NCI-H446 (cell line): ENCODE data around the gene CADPS.
A peak's percentile ranks its signal among the peaks of the same experiment; 100 is the strongest.

Source experiments
- DNase-seq, 2 experiments: peaks; one replicate each; lab custom pipeline; 2025; lab: John Stamatoyannopoulos, UW

CADPS gene

GRCh38 chr3:62439176-62439813 lies 435.9 kb downstream of the CADPS start:
- DNase-seq, result no peak

- no peak for DNase-seq
These were observed 438.4 kb downstream of the CADPS start for GRCh38 chr3:62436785-62437184.

- DNase-seq, result peak in 1 of 2 experiments; percentile 36
These were observed 441.8 kb downstream of the CADPS start for GRCh38 chr3:62433396-62433795.

- no peak for DNase-seq
These were observed 454.0 kb downstream of the CADPS start for GRCh38 chr3:62421207-62421606.

- DNase-seq, result no peak
These were observed 459.1 kb downstream of the CADPS start for GRCh38 chr3:62416144-62416543.

- DNase-seq, result peak in 1 of 2 experiments; percentile 35
These were observed 459.9 kb downstream of the CADPS start for GRCh38 chr3:62415312-62415801.

- DNase-seq, result no peak
These were observed 460.4 kb downstream of the CADPS start for GRCh38 chr3:62414786-62415185.

GRCh38 chr3:62413687-62414086 lies 461.5 kb downstream of the CADPS start:
- no peak for DNase-seq

- DNase-seq, result no peak
These were observed 468.3 kb downstream of the CADPS start for GRCh38 chr3:62406945-62407344.

- DNase-seq, result no peak
These were observed 469.6 kb downstream of the CADPS start for GRCh38 chr3:62405566-62405965.

- DNase-seq, result no peak
These were observed 470.1 kb downstream of the CADPS start for GRCh38 chr3:62405135-62405534.

- DNase-seq, result no peak
These were observed 470.9 kb downstream of the CADPS start for GRCh38 chr3:62404321-62404720.

GRCh38 chr3:62403765-62404164 lies 471.5 kb downstream of the CADPS start:
- no peak for DNase-seq

GRCh38 chr3:62392626-62393292 lies 482.5 kb downstream of the CADPS start:
- DNase-seq, result peak in 1 of 2 experiments; percentile 31

- no peak for DNase-seq
These were observed 488.0 kb downstream of the CADPS start for GRCh38 chr3:62387251-62387650.

GRCh38 chr3:62379321-62379798 lies 495.9 kb downstream of the CADPS start:
- DNase-seq, result no peak

GRCh38 chr3:62378921-62379320 lies 496.3 kb downstream of the CADPS start:
- no peak for DNase-seq

- DNase-seq, result no peak
These were observed 496.9 kb downstream of the CADPS start for GRCh38 chr3:62378311-62378789.

- no peak for DNase-seq
These were observed 498.0 kb downstream of the CADPS start for GRCh38 chr3:62376906-62377877.

GRCh38 chr3:62376454-62376720 lies 498.8 kb downstream of the CADPS start:
- DNase-seq, result no peak

GRCh38 chr3:62375655-62376453 lies 499.4 kb downstream of the CADPS start:
- DNase-seq, result no peak
